NCI-H2107 (cell line): ENCODE measurements around the gene MED9.
A peak's percentile ranks its signal among the peaks of the same experiment; 100 is the strongest.
"Not testable (repeated sequence)": the region's sequence is repeated elsewhere in the genome, so short reads cannot be mapped to it uniquely, and the experiment has no call there.

Experiments used
- DNase-seq: peaks from one replicate; lab custom pipeline; 2025; lab: John Stamatoyannopoulos, UW

Gene MED9, protein sequence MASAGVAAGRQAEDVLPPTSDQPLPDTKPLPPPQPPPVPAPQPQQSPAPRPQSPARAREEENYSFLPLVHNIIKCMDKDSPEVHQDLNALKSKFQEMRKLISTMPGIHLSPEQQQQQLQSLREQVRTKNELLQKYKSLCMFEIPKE

DNA sequence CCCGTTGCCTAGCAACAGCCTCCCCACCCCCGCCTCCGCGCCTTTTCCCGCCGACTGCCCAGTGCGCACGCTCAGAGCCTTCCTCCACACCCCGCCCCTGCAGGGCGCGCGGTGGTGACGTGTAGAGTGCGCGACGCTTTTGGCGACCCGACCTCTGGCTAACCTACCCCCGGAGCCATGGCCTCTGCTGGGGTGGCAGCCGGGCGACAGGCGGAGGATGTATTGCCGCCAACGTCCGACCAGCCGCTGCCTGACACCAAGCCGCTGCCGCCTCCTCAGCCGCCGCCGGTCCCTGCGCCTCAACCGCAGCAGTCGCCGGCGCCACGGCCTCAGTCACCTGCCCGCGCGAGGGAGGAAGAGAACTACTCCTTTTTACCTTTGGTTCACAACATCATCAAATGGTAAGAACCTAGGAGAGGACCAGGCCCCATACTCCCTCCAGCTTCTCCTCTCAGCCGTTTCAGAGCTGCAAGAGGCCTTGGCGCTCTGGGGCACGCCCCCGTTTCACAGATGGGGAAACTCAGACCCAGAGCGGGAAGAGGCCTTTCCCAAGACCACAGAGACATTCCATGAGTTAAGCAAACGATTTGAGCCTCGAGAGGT is at the start of gene MED9:
Gene MED9, plus strand, starts transcription at position 136 of the 603 bp plus-strand sequence. Its CDS starts 42 bp downstream, at position 178.
- peak; percentile 73 for DNase-seq

DNA sequence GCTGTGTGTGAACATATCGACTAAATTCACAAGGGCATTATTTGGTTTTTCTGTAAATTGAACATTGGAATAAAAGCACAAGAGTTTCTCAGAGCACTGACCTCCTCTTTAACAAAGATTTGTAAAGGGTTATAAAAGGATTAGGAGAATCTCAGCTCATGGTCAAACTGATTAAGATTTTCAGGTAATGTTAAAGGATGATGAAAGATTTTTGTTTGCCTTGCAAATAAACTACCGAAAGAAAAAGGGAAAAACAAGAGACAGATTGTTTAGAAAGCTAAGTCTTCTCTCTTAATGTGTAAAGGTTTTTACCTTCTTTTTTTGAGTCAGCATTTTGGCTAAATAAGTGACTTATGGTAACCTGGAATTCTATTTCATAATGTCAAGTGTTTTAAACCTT is 47.6 kb upstream of the MED9 start:
- no peak for DNase-seq

DNA sequence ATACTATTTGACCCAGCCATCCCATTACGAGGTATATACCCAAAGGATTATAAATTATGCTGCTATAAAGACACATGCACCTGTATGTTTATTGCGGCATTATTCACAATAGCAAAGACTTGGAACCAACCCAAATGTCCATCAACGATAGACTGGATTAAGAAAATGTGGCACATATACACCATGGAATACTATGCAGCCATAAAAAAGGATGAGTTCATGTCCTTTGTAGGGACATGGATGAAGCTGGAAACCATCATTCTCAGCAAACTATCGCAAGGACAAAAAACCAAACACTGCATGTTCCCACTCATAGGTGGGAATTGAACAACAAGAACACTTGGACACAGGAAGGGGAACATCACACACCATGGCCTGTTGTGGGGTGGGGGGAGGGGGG is 45.9 kb upstream of the MED9 start:
- not testable (repeated sequence) for DNase-seq

DNA sequence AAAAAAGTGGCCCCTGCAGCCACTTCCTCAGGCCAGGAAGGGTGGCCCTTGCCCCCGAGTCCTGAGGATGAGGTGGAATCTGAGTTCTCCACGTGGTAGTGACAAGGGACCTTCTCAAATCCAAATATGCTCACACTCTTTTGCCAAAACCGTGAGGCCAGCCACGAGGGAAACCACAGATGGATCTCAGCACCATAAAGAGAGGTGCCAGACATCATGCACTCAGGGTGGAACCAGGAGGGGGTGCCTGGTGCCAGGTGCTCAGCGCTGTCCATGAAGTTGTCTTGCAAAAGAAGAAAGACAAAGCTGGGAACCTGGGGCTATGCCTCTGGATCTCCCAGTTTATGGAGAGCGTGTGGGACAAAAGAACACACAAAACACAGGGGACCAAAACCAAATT is 45.2 kb upstream of the MED9 start:
- DNase-seq, result no peak

DNA sequence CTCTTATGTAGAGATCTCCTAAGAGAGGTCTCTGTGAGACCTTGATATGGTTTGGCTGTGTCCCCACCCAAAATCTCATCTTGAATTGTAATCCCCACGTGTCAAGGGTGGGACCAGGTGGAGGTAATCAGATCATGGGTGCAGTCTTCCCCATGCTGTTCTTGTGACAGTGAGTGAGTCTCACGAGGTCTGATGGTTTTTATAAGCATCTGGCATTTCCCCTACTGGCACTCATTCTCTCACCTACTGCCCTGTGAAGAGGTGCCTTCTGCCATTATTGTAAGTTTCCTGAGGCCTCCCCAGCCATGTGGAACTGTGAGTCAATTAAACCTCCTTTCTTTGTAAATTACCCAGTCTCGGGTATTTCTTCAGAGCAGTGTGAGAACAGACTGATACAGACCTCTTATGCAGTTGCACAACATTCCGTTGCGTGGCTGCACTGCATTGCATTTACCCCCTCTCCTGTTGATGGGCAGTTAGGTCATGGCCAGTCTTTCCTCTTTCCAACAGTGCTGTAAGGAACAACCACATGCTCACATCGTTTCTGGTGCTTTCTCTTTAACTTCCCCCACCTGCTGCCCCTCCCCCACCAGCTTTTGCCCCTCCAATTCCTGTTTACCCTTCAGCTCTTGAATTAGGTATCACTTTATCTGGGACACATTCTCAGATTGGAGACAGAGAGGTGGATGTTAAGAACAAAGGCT is 43.6 kb upstream of the MED9 start:
- DNase-seq, result no peak

DNA sequence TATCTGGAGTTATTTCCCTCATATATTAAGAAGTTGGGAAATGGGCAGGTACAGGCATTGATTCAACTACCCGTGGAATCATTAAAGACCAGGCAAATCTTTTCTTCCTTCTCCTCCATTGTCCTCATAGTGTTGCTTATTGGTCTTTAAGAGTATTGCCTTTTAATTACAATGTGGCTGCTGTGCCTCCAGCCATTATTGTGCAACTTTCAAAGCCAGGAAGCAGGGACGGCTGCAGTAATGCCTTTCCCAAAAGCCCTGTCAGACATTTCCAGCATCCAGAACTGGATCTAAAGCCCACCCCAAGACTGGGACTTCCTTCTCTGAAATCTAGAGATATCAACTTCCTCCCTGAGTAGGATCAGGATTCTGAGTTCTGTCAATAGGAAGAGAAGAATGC is 42.3 kb upstream of the MED9 start:
- no peak for DNase-seq

DNA sequence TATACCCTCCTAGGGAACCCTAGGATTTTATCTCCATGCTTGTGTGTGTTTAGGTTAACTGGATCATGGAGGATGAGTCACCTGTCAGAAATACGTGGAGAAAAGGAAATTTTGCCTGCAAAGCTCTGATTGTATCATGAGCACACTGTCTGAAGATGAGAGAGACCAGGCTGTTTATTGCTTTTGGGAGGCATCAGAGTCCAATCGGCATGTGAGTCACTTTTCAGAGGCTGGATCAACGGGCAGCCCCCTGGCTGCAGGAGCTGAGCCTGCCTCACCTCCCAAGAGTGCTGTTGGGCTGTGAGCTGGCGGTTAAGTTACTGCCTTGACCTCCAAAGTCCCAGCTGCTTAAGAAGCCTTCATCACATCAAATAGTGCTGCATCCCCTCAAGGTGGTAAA is 41.5 kb upstream of the MED9 start:
- DNase-seq, result no peak

DNA sequence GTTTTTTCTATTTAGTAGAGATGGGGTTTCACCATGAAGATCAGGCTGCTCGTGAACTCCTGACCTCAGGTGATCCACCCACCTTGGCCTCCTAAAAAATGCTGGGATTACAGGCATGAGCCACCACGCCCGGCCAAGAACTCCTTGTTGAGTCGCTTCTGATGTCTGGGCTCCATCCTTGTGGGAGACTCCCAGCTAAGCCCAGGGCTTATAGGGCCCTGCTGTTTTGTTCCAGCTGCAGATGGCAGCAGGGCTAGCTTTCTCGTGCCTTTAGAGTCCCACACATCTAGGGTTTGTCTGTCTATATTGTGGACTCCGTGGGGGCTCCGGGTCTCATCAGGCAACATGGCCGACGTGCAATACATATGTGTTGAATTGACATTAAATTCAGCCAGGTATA is 39.3 kb upstream of the MED9 start:
- no peak for DNase-seq

DNA sequence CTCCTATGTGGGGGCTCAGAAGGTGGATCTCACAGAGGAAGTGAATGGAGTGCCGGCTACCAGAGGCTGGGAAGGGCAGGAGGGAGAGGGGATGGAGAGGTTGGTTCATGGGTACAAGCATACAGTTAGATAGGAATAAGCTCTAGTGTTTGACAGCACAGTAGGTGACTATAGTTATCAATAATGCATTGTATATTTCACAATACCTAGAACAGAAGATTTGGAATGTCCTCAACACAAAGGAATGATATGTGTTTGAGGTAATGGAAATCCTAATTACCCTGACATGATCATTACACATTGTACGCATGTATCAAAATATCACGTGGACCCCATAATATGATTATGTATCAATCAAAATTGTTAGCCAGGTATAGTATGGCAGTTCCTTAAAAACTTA is 38.9 kb upstream of the MED9 start:
- DNase-seq, result no peak

DNA sequence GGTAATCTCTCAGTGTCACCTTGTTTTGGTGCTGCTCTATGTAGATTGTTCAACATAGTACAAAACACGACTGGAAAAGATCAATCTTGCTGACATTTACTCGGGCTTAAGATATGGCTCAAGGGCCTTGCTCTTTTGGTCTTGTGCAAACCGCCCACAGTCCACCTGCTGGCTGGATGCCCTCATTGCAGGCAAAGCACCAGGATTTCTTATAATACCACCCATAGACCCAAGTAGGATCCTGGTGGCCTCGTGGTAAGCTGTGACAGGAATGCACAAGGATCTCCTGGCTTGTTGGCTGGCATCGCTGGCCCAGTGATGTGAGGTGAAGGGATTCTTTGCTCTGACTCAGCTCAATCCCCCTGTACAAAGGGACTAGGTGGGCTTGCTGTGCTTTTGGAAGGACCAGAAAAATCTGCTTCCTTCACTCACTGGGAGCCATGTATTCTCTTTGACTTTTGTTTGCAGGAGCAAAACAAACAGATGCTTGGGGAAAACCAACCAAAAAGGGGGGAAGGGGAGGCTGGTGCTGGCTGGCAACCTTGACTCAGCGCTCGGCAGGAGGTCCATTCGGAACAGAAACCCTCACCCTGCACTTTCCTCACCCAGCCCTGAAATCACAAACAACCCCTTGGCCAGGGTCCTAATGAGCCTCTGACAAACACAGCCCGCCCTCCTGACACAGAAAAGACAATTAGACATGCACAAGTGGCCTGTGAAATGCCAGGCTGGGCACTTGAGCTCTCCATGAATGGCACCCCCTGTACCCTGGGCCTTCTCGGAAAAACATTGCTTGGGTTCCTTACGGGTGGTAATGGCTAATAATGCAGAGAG is 36.6 kb upstream of the MED9 start:
- peak; percentile 43 for DNase-seq

DNA sequence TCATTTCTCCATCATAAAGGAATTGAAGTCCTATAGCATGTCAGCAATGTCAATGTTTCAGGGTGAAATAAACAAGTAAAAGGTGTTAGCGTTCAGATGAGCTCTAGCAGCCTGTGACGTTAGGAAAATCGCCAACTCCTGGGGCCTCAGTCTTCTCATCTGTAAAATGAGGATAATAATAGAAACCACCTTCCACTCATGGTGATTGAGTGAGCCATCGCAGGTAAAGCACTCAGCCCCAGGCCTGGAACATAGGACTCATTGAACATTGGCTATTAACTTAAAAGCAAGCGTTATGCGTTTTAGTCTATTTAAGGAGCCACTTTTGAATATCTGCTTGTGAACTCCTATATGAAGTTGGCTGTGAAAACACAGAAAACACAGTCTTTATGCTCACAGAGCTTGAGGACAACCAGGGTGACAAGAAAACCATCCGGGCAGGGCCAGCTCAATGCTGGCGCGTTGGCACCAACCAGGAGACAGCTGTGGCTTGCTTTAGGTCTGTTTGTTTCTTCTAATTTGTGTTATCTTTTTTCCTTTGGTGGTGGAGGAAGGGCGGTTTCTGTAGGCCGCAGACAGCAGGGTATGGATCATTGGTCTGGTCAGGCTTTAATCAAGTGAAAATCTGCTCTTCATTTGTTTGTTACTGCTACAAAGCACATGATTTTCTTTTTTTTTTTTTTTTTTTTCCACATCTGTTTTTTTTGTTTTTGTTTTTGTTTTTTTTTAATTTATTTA is 35.7 kb upstream of the MED9 start:
- DNase-seq, result no peak

DNA sequence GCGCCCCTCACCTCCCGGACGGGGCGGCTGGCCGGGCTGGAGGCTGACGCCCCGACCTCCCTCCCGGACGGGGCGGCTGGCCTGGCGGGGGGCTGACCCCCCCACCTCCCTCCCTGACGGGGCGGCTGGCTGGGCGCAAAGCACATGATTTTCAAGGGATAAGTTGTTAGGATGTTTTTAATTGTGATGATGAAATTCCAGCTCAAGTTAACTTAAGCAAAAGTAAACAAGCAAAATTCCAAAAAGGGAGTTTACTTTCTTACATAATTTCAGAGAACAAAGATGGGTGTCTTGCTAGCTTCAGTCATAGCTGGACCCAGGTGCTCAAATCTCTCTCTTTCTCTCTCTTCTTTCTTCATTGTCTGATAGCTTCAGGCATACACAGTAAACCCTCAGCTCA is 33.6 kb upstream of the MED9 start:
- DNase-seq, result no peak

DNA sequence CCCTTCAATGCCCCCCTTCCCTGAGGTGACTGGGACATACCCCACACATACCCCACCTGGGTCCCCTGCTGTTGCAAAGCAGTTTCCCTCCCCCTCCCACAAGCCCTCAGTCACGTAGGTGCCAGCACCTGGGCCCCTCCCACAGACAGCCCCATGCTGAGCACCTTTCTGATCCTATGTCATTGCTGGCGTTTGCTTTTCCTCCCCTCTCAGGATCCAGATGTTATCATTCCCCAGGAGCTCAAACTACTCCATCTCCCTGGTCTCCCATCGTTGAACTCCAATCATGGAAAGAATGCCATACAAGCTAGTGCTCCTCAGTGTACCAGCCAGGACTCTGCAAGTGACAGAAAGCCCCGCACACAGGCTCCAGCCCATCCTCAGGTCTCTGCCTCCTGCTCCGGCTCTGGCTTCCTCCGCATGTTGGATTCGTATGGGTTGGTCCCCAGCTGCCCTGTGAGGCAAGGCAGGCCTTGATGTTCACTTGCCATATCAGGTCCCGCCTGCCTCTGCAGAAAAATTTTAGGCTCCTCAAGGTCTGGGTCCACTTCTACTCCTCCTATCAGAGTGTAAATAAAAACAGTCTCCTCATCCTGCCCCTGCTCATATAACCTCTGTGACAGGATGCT is 31.4 kb upstream of the MED9 start:
- no peak for DNase-seq

DNA sequence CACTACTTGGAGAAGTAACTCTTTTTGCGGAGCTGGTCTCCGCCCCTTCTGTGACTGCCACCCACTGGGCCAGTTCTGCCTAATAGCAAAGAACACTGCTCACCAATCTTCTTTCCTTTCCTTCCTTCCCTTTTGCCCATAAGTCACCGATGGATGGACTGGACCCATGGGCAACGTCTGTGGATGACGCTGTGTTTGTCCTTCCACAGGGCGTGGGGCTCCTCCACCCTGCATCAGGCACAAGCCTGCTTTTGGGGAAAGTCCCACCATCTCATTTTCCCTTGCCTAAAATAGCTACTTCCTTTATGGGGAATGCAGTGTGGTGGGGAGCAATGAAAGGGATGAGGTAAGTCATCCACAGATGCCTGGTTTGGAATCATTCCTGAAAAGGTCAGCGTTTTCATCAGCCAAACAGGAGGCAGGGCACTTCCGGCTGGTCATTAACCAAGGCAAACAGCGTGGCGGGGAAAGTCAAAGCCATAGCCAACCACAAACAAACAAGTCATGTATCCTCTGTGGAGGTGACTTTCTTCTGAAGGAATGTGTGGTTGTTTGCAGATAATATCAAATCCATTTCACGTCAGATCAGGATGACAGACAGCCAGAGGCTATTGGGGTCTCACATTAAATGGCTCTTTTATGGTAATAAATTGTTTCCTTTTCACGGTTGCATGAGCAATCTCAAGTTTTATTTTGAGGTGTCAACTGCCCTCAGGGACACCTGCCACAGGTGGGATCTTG is 30.7 kb upstream of the MED9 start:
- no peak for DNase-seq

DNA sequence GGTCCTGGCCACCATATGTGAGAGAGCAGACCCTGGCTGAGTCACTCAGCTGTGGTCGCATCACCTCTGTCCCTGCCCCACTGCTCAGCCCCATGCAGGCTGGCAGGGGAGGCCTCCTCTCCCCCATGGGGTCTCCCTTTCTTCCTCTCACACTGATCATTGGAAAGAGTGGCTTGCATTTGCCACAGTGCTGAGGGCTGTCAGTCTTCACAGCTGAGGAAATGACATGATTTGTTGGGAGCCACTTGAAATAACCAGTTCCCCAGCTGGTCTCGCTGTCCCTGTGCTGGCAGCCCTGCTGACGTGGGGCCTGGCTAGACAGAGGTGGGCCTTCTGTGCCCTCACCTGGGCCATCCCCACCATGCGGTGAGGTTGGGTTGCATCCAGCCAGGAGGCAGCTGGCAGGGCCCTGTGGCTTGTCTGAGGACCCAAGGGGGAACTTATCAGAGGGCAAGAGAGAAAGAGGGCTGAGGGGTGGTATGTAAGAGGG is 30.1 kb upstream of the MED9 start:
- no peak for DNase-seq

DNA sequence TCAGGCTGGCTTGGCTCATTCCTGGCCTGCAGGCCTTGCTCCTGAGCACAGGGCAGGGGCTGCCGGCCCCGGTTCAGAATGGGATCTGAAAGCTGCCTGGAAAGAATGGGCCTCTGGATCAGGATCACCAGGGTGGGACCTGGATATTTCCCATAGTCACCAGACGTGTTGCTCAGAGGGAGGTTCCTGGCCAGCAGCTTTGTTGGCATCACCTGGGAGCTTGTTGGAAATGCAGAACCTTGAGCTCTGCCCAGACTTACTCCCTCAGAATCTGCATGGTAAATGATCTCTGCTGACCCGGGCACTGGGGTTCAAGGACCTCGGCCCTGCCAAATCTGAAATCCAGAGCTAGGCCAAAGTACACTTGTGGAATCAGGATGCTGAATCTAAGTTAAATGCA is 29.5 kb upstream of the MED9 start:
- no peak for DNase-seq

DNA sequence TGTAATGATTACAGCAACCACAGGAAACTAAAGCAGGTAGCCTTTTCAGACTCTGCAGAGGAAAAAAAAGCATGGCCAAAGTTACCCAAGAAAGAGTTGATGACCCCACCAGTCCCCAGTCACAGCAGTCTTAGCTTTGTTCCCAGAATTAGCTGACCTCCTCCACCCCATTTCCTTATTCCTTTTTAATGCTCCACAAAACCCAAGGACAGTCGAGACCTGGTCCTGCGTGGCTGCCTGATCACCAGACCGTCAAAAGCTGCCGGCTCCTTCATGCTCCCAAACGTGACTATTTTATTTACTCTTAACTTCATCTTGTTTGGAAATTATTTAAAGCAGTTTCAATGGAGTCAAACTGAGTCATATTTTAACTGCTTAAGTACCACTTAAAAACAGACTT is 28.7 kb upstream of the MED9 start:
- no peak for DNase-seq

DNA sequence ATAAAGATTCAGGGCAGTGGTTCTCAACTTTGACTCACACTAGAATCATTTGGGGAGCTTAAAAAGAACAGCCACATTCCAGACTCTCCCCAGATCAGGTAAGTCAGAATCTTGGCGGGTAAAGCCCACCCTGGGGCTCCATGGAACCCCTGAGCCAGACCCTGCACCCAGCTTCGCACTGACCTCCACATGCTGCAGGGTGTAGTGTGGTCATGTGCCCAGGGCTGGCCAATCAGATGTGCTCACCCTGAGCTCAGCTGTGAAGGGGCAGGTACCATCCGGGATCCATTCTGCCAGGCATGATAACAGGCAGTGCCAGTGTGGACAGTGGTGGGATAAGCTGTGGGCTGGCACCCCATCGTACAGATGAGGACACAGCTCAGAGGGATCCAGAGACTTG is 28.1 kb upstream of the MED9 start:
- DNase-seq, result no peak

DNA sequence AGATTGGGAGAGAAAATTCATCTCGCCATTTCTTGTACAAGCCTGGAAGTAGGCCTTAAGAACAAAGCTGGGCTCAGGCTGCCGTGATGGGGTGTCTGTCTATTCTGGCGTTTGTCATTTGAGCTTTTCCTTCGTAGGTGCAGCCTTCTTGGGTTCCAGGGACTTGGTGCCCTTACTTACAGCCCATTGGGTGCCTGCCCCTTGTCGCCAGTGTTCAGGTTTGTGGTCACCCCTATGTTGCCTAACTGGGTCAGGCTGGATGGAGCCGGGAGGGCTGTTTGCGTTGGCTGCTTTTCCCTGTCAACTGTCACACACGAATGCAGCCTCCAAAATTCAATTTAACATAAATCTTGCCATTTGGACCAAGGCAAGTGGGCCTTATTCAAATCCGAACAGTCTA is 23.7 kb upstream of the MED9 start:
- DNase-seq, result no peak

DNA sequence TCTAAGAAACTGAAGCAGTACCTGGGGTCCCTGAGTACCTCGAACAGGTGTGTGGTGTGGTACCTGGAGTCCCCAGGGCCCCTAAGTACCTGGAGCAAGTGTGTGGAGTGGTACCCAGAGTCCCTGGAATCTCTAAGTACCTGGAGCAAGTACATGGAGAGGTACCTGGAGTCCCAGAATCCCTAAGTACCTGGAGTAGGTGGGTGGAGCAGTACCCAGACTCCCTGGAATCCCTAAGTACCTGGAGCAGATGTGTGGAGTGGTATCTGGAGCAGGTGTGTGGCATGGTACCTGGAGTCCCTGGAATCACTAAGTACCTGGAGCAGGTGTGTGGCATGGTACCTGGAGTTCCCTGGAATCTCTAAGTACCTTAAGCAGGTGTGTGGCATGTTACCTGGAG is 22.5 kb upstream of the MED9 start:
- no peak for DNase-seq

DNA sequence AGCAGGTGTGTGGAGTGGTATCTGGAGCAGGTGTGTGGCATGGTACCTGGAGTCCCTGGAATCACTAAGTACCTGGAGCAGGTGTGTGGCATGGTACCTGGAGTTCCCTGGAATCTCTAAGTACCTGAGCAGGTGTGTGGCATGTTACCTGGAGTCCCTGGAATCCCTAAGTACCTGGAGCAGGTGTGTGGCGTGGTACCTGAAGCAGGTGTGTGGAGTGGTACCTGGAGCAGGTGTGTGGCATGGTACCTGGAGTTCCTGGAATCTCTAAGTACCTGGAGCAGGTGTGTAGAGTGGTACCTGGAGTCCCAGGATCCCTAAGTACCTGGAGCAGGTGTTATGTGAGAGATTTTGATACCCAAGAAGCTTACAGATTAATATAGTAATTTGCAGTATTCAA is 22.1 kb upstream of the MED9 start:
- not testable (repeated sequence) for DNase-seq
